K562 (cell line): ENCODE data around the gene TCF20. TPM values are rescaled to one million over a fixed set of nuclear protein-coding genes. Genes with fewer than 3 reads are reported as not detected.

ENCODE experiments used
- ATAC-seq: fragments of 200-7000 bp; cut with Tn5 transposase; 3 replicates; pipeline ENCODE4 v1.9.1; 2020; ENCODE audit warnings: moderate library complexity
- BruUV-seq: library from RNA; stranded (reverse); fragments of 400-500 nt; replicated peaks from 2 replicates; lab custom pipeline; 2021; lab: Mats Ljungman, UMichigan
- CTCF ChIA-PET: fragments of 300-600 bp; formaldehyde crosslinking; extraction: SDS; loops from one replicate; lab custom pipeline; 2021; ENCODE audit warnings: low intra/inter-chr PET ratio; lab: Yijun Ruan, JAX
- POLR2A ChIA-PET: fragments of 300-600, 350-650 bp; sonication (Branson Sonifier 250); formaldehyde crosslinking; extraction: SDS; loops from one replicate; lab custom pipeline; 2021; ENCODE audit warnings: antibody characterized with exemption, inconsistent platforms; lab: Yijun Ruan, JAX
- DNase-seq, 4 experiments: peaks; one replicate each; pipeline versions ENCODE4 v3.0.0 to v3.0.0-alpha.2; 2011 to 2018; ENCODE audit warnings: low spot score in 3 of 4, mixed read lengths in 3 of 4; ENCODE audit errors: extremely low read depth in 1 of 4
- FAIRE-seq: peaks from 2 replicates; lab custom pipeline; 2011; peaks lifted over from hg19 to GRCh38; lab: Jason Lieb, UNC
- H2AFZ ChIP-seq: 2 replicates; pipeline ENCODE4 v1.6.0; 2011; ENCODE audit warnings: low read depth, low read length, control low read depth, inconsistent platforms
- H3K27ac ChIP-seq: fragments of 200-600 bp; 3 replicates; pipeline ENCODE4 v1.8.0; 2011; ENCODE audit warnings: low read depth, mild to moderate bottlenecking, control low read depth, inconsistent platforms, low read length, moderate library complexity, mixed read lengths; ENCODE audit errors: extremely low read depth
- H3K27me3 ChIP-seq, 2 experiments: fragments of 300-600 bp in 1 of 2; 2 replicates in 1 of 2; 3 replicates in 1 of 2; pipeline versions ENCODE4 v1.6.0 to v1.8.0; 2011; ENCODE audit warnings: inconsistent platforms in 2 of 2, low read length in 2 of 2, mild to moderate bottlenecking in 1 of 2, mixed read lengths in 1 of 2, moderate library complexity in 1 of 2; ENCODE audit not compliant: control insufficient read depth in 2 of 2, insufficient read depth in 2 of 2
- H3K36me3 ChIP-seq: fragments of 300-600 bp; 3 replicates; pipeline ENCODE4 v1.8.0; 2011; ENCODE audit warnings: mild to moderate bottlenecking, low read length, inconsistent platforms; ENCODE audit not compliant: control insufficient read depth, insufficient read depth
- H3K4me1 ChIP-seq, 2 experiments: fragments of 200-600 bp in 1 of 2; replicated peaks in 1 of 2; 2 replicates in 1 of 2; 3 replicates in 1 of 2; pipeline versions ENCODE4 v1.5.1 to v1.8.0; 2011; ENCODE audit warnings: inconsistent platforms in 2 of 2, low read length in 2 of 2, mild to moderate bottlenecking in 1 of 2, mixed read lengths in 1 of 2, moderate library complexity in 1 of 2; ENCODE audit not compliant: control insufficient read depth in 2 of 2, insufficient read depth in 2 of 2
- H3K4me2 ChIP-seq: 2 replicates; pipeline ENCODE4 v1.6.1; 2011; ENCODE audit warnings: low read length, control low read depth, inconsistent platforms, mixed read lengths; ENCODE audit not compliant: insufficient read depth
- H3K4me3 ChIP-seq: fragments of 200-600 bp; sonication (generic), shearing (Covaris generic); 2 replicates; pipeline ENCODE4 v1.5.1; 2016; ENCODE audit warnings: control low read depth, inconsistent platforms
- H3K79me2 ChIP-seq: fragments of 200-600 bp; 3 replicates; pipeline ENCODE4 v1.8.0; 2011; ENCODE audit warnings: low read length, inconsistent platforms; ENCODE audit not compliant: control insufficient read depth, insufficient read depth
- H3K9ac ChIP-seq, 2 experiments: 2 replicates each; pipeline versions ENCODE4 v1.6.0 to v1.6.1; 2011; ENCODE audit warnings: low read depth in 2 of 2, low read length in 2 of 2, control low read depth in 1 of 2, inconsistent platforms in 1 of 2, mild to moderate bottlenecking in 1 of 2, mixed read lengths in 1 of 2; ENCODE audit not compliant: insufficient read depth in 1 of 2
- H3K9me1 ChIP-seq: one replicate; pipeline ENCODE4 v1.6.0; 2011; ENCODE audit warnings: inconsistent platforms, mild to moderate bottlenecking, low read length, moderate library complexity; ENCODE audit not compliant: control insufficient read depth, insufficient read depth
- H3K9me3 ChIP-seq: replicated peaks from 2 replicates; pipeline ENCODE4 v1.5.1; 2011; ENCODE audit warnings: low read depth, low read length, inconsistent platforms; ENCODE audit not compliant: control insufficient read depth, insufficient read depth
- H4K20me1 ChIP-seq: replicated peaks from 2 replicates; pipeline ENCODE4 v1.6.1; 2011; ENCODE audit warnings: low read length, inconsistent platforms, mixed read lengths; ENCODE audit not compliant: control insufficient read depth, insufficient read depth
- CBX2 ChIP-seq: fragments of 200-600 bp; sonication (generic); IDR thresholded peaks from one replicate; pipeline ENCODE4 v1.6.1; 2012; ENCODE audit warnings: mild to moderate bottlenecking, low read length, inconsistent platforms; ENCODE audit not compliant: insufficient read depth, poor library complexity, severe bottlenecking
- FOXK2 ChIP-seq, 2 experiments: fragments of 450-650 bp; IDR thresholded peaks in 1 of 2; conservative IDR thresholded peaks in 1 of 2; 2 replicates each; pipeline ENCODE4 v1.6.1; 2016; ENCODE audit warnings: low read depth in 2 of 2, mild to moderate bottlenecking in 1 of 2
- GTF3C2 ChIP-seq: IDR thresholded peaks from 3 replicates; pipeline ENCODE4 v1.6.1; 2011; ENCODE audit warnings: borderline replicate concordance, mild to moderate bottlenecking, moderate library complexity; ENCODE audit not compliant: insufficient read length; ENCODE audit errors: extremely low read depth
- IRF2 ChIP-seq: sonication (generic); formaldehyde crosslinking; IDR thresholded peaks from 2 replicates; pipeline ENCODE4 v1.8.1; 2022; ENCODE audit warnings: mild to moderate bottlenecking, missing genetic modification reagents
- KLF10 ChIP-seq: fragments of 250-450 bp; sonication (Bioruptor Pico); IDR thresholded peaks from 2 replicates; pipeline ENCODE4 v1.6.1; 2021; ENCODE audit warnings: matching md5 sums
- SMAD2 ChIP-seq: fragments of 150-350 bp; IDR thresholded peaks from 2 replicates; pipeline ENCODE4 v1.6.1; 2014; ENCODE audit warnings: low read depth, mild to moderate bottlenecking, low read length
- XRCC4 ChIP-seq: IDR thresholded peaks from one replicate; pipeline ENCODE4 v1.6.1; 2011; ENCODE audit not compliant: insufficient read depth, insufficient read length; ENCODE audit errors: extremely low read depth
- WGBS: fragments of 100-300 bp; shearing (Covaris generic); methylation state at CpG from one replicate; pipeline ENCODE4 v1.1.6; 2016; ENCODE audit warnings: low coverage, mixed read lengths; ENCODE audit not compliant: insufficient coverage; ENCODE audit errors: missing lambda C conversion rate; 5-methylcytosine and 5-hydroxymethylcytosine counted together
- in situ Hi-C: fragments of 300-500 bp; cut with MboI; formaldehyde crosslinking; loops from 4 replicates; pipeline ENCODE4 v1.15.0; 2018; ENCODE audit warnings: inconsistent platforms, mixed read lengths
- intact Hi-C: fragments of 100-400 bp; cut with micrococcal nuclease; formaldehyde crosslinking; loops from 2 replicates; pipeline ENCODE4 v1.14.2; 2022
- polyA plus RNA-seq, 8 experiments: library from polyadenylated mRNA; depleted of rRNA in 4 of 8; stranded (reverse) in 5 of 8; unstranded in 3 of 8; fragments of >200 nt; fragmentation: Nextera tagmentation in 2 of 8; fragmentation: Illumina TruSeq in 1 of 8; extraction: Ambion mirVana in 2 of 8; extraction: Trizol in 1 of 8; gene quantifications; 2 replicates each; pipeline versions ENCODE4 v1.2.1 to v1.2.3, GENCODE V29; 2011 to 2014; ENCODE audit warnings: inconsistent platforms in 1 of 8, missing spikeins in 1 of 8
- total RNA-seq, 7 experiments: library from RNA; depleted of rRNA in 6 of 7; stranded (reverse); fragments of >200 nt in 6 of 7; fragmentation: Illumina TruSeq in 2 of 7; extraction: Trizol in 2 of 7; gene quantifications; 2 replicates each; pipeline versions ENCODE4 v1.2.1 to v1.2.3, GENCODE V29; 2011 to 2021; ENCODE audit warnings: low replicate concordance in 1 of 7
- TF ChIP-seq, protein P1 (sequence below), 3 experiments: IDR thresholded peaks in 2 of 3; conservative IDR thresholded peaks in 1 of 3; 2 replicates each; pipeline ENCODE4 v1.5.1; 2011 to 2012; ENCODE audit warnings: low read length in 3 of 3, mild to moderate bottlenecking in 3 of 3, control low read depth in 2 of 3, improper control_type of control experiment in 1 of 3, inconsistent platforms in 1 of 3, low read depth in 1 of 3, mixed read lengths in 1 of 3, moderate library complexity in 1 of 3; ENCODE audit not compliant: insufficient read depth in 2 of 3
- TF ChIP-seq, protein P2 (sequence below): fragments of 450-650 bp; formaldehyde crosslinking; IDR thresholded peaks from 2 replicates; pipeline ENCODE4 v1.4.0; 2020; ENCODE audit warnings: mild to moderate bottlenecking, moderate library complexity
- TF ChIP-seq, protein P3 (sequence below): fragments of 250-450 bp; sonication (Bioruptor Pico); IDR thresholded peaks from 2 replicates; pipeline ENCODE4 v1.4.0; 2020; ENCODE audit warnings: borderline replicate concordance

The TCF20 gene
- total and polyA plus RNA-seq, 9 of the 15 experiments (the other 6 are each of a cell fraction or from before 2014, with no cell fraction given): 0.35 to 43.6 (median 17.5) TPM

DNA sequence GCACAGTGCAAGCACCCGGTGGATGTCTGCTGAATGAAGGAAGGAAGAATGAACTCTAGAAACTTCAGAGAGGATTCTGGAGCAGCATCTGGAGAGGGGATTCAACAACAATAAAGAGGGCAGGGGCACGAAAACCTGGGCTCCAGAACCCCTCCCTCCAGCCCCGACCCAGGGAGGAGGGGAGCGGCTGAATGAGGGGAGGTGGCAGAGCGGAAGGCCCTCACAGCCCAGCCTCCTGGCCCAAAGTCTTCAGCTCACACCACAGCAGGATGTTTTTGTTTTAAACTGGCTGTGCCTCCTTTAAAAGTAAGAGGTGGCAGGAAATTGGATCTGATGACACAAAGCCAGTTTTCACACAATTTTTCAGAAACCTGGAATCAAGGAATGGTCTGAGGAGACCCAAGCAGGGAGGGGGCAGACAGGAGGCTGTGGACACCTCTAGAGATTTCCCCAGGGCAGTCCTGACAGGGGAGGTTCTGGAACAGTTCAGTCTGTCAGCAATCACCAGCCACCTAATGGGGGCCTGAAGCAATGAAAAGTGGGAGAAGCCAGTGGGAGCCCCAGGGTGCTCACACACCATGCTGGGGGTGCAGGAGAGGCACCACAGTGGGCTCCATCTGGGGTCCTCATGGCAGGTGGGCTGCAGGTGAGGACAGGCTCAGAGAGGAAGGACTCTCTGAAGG is 44.4 kb upstream of the TCF20 start:
- ChIA-PET POLR2A (interaction anchor here (1.2 kb wide), 1 partner anchor 13 kb away, joined by 3 read pairs; no protein-coding TSS in a partner anchor), CTCF (interaction anchor here (1.1 to 2.8 kb wide), 2 partner anchors 146 to 148 kb away, joined by 3 to 25 read pairs; no protein-coding TSS in a partner anchor)
- H3K9me3 ChIP-seq: no peaks in the 10 kb centered on the region
- no peak overlapping the region for H3K9ac ChIP-seq
- no peaks in the 10 kb centered on the region for H3K79me2 ChIP-seq
- H2AFZ ChIP-seq: no peak overlapping the region
- 15% methylated on average over 4 of the region's 5 CpGs for WGBS
- H3K9me1 ChIP-seq: no peaks in the 10 kb centered on the region
- H3K4me3 ChIP-seq: no peak overlapping the region
- FAIRE-seq (no peak), ATAC-seq (no peak), DNase-seq (no peak)
- H3K4me1 ChIP-seq: peaks cover 6 to 20% of the 10 kb centered on the region in 2 experiments; a peak in 4 of 5 replicates
- H3K27me3 ChIP-seq: no peaks in the 10 kb centered on the region
- no peaks in the 10 kb centered on the region for H3K36me3 ChIP-seq
- no TSS peak for BruUV-seq
- H4K20me1 ChIP-seq: no peaks in the 10 kb centered on the region; the same call in none of the 2 replicates
- in situ Hi-C loops: loop anchor here (5.0 kb wide), 1 partner anchor 148 kb away; no protein-coding TSS in a partner anchor
- H3K27ac ChIP-seq: no peak overlapping the region
- intact Hi-C loops: loop anchor here (1.0 kb wide), 1 partner anchor 146 kb away; no protein-coding TSS in a partner anchor
- no peak overlapping the region for H3K4me2 ChIP-seq
- TF ChIP-seq, protein P1, sequence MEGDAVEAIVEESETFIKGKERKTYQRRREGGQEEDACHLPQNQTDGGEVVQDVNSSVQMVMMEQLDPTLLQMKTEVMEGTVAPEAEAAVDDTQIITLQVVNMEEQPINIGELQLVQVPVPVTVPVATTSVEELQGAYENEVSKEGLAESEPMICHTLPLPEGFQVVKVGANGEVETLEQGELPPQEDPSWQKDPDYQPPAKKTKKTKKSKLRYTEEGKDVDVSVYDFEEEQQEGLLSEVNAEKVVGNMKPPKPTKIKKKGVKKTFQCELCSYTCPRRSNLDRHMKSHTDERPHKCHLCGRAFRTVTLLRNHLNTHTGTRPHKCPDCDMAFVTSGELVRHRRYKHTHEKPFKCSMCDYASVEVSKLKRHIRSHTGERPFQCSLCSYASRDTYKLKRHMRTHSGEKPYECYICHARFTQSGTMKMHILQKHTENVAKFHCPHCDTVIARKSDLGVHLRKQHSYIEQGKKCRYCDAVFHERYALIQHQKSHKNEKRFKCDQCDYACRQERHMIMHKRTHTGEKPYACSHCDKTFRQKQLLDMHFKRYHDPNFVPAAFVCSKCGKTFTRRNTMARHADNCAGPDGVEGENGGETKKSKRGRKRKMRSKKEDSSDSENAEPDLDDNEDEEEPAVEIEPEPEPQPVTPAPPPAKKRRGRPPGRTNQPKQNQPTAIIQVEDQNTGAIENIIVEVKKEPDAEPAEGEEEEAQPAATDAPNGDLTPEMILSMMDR (IDR thresholded peaks at IDR 0.05 in 2 of 3, conservative IDR thresholded peaks at IDR 0.05 in 1 of 3; ENCODE audit: insufficient read depth in 2 of 3, low read depth in 1 of 3, low read length in 3 of 3): no peak
- TF ChIP-seq XRCC4: no peak
- no peak for TF ChIP-seq SMAD2
- TF ChIP-seq KLF10 (CRISPR knock-in tag): no peak
- no peak for TF ChIP-seq GTF3C2
- TF ChIP-seq FOXK2 (conservative IDR thresholded peaks at IDR 0.05 in 1 of 2, IDR thresholded peaks at IDR 0.05 in 1 of 2; ENCODE audit: low read depth in 2 of 2): no peak
- TF ChIP-seq, protein P2, sequence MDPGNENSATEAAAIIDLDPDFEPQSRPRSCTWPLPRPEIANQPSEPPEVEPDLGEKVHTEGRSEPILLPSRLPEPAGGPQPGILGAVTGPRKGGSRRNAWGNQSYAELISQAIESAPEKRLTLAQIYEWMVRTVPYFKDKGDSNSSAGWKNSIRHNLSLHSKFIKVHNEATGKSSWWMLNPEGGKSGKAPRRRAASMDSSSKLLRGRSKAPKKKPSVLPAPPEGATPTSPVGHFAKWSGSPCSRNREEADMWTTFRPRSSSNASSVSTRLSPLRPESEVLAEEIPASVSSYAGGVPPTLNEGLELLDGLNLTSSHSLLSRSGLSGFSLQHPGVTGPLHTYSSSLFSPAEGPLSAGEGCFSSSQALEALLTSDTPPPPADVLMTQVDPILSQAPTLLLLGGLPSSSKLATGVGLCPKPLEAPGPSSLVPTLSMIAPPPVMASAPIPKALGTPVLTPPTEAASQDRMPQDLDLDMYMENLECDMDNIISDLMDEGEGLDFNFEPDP (CRISPR knock-in tag): no peak
- TF ChIP-seq IRF2 (CRISPR knock-in tag): no peak
- no peak for TF ChIP-seq CBX2
- TF ChIP-seq, protein P3, sequence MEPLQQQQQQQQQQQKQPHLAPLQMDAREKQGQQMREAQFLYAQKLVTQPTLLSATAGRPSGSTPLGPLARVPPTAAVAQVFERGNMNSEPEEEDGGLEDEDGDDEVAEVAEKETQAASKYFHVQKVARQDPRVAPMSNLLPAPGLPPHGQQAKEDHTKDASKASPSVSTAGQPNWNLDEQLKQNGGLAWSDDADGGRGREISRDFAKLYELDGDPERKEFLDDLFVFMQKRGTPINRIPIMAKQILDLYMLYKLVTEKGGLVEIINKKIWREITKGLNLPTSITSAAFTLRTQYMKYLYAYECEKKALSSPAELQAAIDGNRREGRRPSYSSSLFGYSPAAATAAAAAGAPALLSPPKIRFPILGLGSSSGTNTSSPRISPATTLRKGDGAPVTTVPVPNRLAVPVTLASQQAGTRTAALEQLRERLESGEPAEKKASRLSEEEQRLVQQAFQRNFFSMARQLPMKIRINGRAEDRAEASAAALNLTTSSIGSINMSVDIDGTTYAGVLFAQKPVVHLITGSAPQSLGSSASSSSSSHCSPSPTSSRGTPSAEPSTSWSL: no peak
